VCaP (cell line): ENCODE measurements around the gene POLR1A.

Source experiments
- H3K27ac ChIP-seq: fragments of 450-650 bp; 2 replicates; pipeline ENCODE4 v1.5.1; 2017
- CTCF ChIP-seq: fragments of 450-650 bp; conservative IDR thresholded peaks from 2 replicates; pipeline ENCODE4 v1.5.1; 2017; ENCODE audit warnings: mild to moderate bottlenecking, moderate library complexity

Gene POLR1A

GRCh38 chr2:86139981-86140380 is 34.3 kb upstream of the POLR1A start:
- no peak overlapping the region for H3K27ac ChIP-seq
- TF ChIP-seq CTCF = no peak

DNA sequence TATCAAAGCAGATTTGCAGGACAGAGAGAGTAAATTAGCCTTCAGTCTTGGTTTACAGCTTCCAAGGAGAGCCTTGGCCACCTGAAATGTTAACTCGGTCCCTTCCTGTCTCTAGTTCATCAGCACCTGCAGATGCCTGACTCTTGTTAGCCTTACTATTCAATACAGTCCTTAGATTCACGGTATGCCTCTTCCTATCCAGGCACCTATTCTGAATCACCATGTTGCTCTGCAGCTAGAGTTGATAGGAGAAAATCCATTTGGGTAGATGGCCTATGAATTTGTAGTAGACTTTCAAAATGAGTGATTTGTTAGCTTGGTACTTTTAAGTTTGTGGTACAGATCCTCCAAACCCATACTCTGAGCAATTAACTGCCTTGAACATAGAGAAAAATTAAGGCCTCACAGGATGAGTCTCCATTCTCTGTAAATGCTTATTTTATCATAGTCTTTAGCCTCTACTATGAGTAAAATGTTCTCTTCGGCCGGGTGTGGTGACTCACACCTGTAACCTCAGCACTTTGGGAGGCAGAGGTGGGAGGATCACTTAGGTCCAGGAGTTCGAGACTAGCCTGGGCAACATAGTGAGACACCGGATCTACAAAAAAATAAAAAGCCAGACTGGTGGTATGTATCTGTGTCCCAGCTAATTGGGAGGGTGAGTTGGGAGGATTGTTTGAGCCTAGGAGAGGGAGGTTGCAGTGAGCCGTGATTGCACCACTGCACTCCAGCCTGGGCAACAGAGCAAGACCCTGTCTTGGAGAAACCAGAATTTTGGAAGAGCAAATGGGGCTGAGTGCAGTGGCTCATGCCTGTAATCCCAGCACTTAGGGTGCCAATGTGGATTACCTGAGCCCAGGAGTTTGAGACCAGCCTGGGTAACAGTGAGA is 33.3 kb upstream of the POLR1A start:
- H3K27ac ChIP-seq = no peak overlapping the region
- TF ChIP-seq CTCF = no peak

DNA sequence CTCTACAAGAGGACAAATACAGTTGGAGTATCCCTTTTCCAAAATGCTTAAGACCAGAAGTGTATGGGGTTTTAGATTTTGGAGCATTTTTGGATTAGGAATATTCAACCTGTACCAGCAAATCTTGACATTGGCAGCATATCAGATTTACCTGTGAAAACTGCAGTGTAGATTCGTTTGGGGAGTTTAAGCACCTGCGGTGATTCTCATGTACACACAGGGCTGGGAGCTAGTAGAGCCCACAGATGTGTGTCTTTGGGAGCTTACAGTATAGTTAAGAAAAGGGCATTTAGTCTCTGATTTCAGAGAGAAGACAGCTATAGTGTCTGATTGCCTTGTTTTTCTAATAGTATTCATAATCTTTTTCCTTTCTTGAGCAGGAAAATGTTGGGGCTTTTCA is 30.5 kb upstream of the POLR1A start:
- no peak overlapping the region for H3K27ac ChIP-seq
- TF ChIP-seq CTCF = no peak

DNA sequence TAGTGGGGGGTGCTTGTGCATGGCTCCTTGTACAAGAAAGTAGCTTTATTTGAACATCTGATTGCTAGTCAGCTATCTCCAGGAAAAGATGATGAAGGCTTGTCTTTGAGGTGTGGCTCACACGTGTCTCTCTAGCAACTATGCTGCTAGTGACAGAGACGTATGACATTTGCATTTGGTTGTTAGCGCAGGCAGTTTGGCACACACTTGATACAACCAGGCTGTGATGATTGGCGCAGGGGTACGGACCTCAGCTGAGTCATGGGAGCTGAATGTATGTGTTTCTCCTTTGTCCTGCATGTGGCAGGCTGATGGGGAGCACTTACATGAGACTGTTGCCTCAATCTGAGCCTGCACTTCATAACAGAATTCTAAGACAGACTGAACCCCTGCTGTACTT is 30.0 kb upstream of the POLR1A start:
- no peak for TF ChIP-seq CTCF
- H3K27ac ChIP-seq = no peak overlapping the region

DNA sequence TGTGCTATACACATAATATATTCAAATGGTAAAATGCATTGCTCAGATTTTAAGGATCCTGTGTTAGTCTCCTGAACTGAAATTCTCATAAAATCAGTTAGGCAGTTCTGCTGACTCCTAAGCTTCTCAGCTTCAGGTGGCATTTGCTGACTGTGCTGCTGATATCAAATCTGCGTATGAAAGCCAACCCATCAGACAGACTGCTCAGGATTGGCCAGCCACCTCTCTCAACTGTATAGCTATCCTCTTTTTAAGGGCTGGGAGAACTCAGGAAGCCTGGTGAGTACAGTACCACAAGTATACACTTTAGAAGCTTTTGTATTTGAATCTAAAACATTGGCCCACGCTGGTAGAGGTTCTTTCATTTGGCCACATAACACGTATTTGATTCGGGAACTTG is 29.0 kb upstream of the POLR1A start:
- TF ChIP-seq CTCF = no peak
- no peak overlapping the region for H3K27ac ChIP-seq

- H3K27ac ChIP-seq = no peak overlapping the region
- TF ChIP-seq CTCF = no peak
Measured at GRCh38 chr2:86124683-86125082, 19.0 kb upstream of the POLR1A start.

GRCh38 chr2:86123328-86123925 is 17.7 kb upstream of the POLR1A start:
- TF ChIP-seq CTCF = no peak
- H3K27ac ChIP-seq = no peak overlapping the region
